ENCODE measurements around the gene PDZD4.

- TF ChIP-seq, protein P1, sequence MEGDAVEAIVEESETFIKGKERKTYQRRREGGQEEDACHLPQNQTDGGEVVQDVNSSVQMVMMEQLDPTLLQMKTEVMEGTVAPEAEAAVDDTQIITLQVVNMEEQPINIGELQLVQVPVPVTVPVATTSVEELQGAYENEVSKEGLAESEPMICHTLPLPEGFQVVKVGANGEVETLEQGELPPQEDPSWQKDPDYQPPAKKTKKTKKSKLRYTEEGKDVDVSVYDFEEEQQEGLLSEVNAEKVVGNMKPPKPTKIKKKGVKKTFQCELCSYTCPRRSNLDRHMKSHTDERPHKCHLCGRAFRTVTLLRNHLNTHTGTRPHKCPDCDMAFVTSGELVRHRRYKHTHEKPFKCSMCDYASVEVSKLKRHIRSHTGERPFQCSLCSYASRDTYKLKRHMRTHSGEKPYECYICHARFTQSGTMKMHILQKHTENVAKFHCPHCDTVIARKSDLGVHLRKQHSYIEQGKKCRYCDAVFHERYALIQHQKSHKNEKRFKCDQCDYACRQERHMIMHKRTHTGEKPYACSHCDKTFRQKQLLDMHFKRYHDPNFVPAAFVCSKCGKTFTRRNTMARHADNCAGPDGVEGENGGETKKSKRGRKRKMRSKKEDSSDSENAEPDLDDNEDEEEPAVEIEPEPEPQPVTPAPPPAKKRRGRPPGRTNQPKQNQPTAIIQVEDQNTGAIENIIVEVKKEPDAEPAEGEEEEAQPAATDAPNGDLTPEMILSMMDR (IDR thresholded peaks at IDR 0.05; ENCODE audit: insufficient read depth, low read depth, low read length) = no peak
- TF ChIP-seq EZH2 (IDR thresholded peaks at IDR 0.05; ENCODE audit: insufficient read depth, low read length) = no peak
Measured at GRCh38 chrX:153820601-153821000, 9.7 kb downstream of the PDZD4 start.
